SIG-M5 (cell line): Measurements from ENCODE around the gene NUAK2.

Experiments used
- DNase-seq: peaks from one replicate; lab custom pipeline; 2025; lab: John Stamatoyannopoulos, UW

The NUAK2 gene

GRCh38 chr1:205256951-205257625 lies 64.5 kb downstream of the NUAK2 start:
- no peak for DNase-seq

GRCh38 chr1:205255941-205256780 lies 65.4 kb downstream of the NUAK2 start:
- DNase-seq, result no peak
